Hematopoietic multipotent progenitor cell treated with erythropoietin and hydrocortisone succinate and interleukin-3 and kit ligand, for 8 days (in vitro differentiated cells): Measurements from ENCODE around the gene GATC.
"Not testable (repeated sequence)": the region's sequence is repeated elsewhere in the genome, so short reads cannot be mapped to it uniquely, and the experiment has no call there.

Source experiments
- DNase-seq: peaks from one replicate; pipeline ENCODE4 v3.0.0-alpha.2; 2015

Gene GATC

DNA sequence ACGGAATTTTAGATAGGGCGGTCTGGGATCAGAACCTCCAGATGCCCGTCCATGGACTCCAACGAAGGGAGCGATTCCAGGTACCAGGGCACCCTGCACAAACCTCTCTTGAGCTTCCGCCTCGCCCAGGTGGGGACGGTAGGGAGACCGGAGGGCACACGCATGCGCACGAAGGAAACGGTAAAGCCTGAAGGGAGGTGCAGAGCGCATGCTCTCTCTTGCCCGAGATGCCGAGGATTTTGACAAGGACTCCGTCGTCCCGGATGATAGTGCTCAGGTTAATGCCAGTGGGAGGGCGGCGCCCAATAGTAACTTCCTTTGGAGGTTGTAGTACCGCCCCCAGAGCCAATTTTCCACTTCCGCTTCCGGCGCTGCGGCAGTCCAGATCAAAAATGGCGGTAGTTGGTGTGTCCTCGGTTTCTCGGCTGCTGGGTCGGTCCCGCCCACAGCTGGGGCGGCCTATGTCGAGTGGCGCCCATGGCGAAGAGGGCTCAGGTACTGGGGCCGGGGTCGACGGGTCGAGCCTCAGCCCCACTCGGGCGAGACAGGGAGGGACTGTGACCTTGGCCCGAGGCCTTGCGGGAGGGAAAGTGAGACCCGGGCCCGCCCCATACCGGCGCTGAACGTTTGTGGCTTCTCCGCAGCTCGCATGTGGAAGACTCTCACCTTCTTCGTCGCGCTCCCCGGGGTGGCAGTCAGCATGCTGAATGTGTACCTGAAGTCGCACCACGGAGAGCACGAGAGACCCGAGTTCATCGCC lies 8.3 kb upstream of the GATC start, which contains the start of gene COX6A1:
Gene COX6A1 (plus strand): TSS at position 379 of the 760 bp plus-strand sequence. CDS start 14 bp downstream, at position 393.
- DNase-seq: peak; percentile 100

DNA sequence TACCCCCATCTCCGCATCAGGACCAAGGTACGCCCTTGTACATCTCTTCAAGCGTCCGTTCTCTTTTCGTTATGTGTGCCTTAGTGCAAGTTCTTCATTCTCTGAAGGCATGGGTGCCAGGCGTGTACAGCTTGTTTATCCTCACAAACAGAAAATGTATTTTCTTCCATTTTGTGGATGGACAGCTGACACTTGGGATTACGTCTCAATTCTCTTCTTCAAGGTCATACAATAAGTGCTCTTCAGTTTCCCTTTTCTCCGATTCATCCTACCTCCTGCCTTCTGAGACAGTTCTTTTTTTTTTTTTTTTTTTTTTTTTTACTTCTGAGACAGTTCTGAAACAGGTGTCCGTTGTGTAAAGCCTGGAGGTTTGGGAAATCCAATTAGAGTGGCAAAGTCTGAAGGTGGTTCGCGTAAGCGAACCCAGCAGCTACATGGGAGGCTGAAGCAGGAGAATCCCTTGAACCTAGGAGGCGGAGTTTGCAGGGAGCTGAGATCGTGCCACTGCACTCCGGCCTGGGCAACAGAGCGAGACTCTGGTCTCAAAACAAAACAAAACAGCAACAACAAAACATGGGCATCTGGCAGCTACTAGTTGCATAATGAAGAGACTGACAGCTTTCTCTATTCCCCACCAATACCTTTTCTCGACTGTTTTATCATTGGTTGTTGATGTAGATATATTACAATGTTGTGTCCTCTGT lies 7.6 kb upstream of the GATC start:
- DNase-seq: peak; percentile 21

DNA sequence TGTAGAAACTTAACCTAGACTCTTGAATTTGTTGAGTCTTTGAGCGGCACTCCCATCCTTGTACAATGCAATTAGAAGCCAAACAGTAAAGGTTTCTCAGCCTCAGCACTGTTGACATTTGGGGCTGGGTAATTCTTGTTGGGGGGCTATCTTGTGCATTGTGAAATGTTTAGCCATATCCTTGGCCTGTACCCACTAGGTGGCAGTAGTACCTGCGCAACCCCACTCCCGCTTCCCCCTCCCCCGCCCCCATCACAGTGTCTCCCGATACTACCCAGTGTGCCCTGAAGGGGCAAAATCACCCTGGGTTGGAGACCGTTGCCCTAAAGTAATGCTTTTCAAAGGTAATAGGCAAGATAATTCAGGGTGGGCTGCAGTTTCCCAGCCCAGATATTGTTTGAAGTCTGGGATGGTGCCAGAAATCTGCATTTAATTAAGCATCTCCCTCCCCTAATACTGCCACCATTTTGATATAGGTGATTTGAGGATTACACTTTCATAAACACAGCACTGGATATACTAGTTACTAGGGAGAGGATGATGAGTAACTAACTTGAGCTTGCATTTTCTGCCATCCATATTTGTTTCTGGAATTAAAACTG lies 6.5 kb upstream of the GATC start:
- DNase-seq: peak; percentile 81

DNA sequence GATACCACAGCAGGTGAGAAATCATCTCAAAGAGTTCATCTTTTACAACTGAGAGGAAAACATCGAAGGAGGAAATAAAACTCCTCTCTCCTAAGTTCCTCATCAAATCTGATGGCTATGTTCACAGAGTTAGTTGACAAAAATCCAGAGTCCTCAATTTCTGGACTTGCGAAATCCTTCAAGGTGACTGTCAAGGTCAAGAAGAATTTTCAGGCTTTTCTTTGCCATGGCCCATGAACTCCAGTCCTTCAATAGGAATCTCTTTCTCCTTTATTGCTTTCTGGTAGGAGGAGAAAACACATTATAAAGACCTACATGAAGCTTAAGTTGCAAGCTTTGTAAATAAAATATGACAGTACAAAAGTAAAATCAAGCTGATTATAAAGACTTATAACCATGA lies 1.6 kb upstream of the GATC start:
- DNase-seq: no peak

DNA sequence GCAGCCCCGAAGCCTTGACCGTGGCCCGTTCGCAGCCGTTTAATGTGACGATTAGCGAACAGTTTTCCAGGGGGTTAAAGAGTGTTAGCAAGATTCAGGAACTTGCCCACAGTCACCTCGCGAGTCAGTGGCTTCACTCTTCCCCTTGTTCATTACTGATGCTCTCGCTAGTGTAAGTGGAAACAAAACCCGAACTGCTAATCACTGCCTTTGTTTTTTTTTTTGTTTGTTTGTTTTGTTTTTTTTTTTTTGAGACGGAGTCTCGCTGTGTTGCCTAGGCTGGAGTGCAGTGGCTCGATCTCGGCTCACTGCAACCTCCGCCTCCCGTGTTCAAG lies 567 bp downstream of the GATC start:
- DNase-seq: not testable (repeated sequence)

DNA sequence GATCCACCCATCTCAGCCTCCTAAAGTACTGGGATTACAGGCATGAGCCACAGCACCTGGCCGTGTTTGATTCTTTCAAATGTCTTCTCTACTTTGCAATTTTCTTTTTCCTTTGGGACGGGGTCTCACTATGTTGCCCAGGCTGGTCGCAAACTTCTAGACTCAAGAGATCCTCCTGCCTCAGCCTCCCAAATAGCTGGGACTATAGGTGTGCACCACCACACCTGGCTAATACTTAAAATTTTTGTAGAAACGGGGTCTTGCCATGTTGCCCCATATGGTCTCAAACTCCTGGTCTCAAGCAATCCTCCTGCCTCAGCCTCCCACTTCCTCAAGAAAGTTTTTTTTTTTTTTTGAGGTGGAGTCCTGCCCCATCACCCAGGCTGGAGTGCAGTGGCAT lies 1.7 kb downstream of the GATC start:
- DNase-seq: no peak

DNA sequence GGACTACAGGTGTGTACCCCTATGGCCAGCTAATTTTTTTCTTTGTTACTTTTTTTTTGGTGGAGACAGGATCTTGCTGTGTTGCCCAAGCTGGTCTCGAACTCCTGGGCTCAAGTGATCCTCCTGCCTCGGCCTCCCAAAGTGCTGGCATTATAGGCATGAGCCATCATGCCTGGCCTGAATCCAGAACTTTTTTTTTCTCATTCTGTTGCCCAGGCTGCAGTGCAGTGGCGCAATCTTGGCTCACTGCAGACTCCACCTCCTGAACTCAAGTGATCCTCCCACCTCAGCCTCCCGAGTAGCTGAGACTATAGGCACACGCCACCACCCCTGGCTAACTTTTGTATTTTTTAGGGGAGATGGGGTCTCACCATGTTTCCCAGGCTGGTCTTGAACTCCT lies 6.3 kb downstream of the GATC start:
- DNase-seq: not testable (repeated sequence)

DNA sequence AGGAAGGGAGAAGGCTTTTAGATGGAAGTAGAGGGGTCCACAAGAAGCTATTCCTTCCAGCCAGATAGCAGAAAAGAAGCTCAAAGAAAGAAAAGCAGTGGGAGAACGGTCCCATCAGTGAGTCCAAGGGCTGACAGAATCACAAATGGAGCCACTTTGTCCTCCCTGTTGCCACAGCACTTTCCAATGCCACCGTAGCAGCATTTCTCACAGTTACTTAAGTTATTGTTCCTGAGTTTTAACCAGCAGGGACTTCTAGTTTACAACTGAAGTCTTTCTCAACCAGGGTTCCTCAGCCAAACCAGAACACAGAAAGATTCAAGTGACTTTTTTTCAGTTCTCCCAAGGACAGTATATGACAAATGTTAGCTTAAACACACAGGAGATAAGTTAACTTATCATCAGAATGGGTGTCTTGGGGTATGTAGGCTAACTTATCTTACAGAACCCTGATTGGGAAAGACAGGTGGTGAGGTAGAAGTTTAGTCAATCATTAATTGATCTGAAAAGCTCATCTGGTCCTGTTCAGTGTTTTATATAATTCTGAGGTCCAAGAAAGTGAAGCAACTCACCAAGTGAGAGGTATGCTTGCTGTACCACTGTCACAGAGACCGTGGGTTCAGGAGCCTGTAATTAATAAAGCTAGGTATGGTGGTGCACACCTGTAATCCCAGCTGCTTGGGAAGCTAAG lies 7.0 kb downstream of the GATC start:
- no peak for DNase-seq

DNA sequence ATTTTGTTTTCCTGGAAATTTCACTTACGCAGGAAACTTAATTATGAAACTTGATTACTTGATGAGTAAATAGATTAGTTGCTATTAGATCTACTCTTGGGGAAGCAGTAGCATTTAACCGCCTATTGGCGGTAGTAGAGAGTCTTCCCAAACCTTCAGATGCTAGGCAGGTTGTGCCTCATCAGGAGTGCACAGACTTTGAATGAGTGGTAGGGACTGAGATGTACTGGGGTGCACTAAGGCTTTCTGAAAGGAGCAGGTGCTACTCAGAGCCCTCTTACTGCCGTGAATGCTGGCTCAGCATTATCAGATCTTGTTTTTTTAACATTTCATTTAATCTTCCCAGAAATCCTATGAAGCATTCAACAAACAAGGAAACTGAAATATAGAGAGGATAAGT lies 7.7 kb downstream of the GATC start:
- DNase-seq: peak; percentile 69

DNA sequence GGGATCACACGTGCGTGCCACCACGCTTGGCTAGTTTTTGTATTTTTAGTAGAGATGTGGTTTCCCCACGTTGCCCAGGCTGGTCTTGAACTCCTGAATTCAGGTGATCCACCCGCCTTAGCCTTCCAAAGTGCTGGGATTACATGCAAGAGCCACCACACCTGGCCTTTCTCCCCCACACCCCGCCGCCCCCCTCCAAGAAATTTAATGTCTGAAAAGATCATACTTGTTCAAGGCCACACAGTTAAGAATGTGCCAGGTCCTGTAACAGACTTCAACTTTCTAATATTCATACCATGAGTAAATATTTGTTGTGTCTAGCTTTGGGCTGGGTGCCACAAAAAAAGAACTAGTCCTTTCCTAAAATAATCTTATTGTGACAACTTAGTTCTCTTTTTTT lies 9.1 kb downstream of the GATC start:
- no peak for DNase-seq

DNA sequence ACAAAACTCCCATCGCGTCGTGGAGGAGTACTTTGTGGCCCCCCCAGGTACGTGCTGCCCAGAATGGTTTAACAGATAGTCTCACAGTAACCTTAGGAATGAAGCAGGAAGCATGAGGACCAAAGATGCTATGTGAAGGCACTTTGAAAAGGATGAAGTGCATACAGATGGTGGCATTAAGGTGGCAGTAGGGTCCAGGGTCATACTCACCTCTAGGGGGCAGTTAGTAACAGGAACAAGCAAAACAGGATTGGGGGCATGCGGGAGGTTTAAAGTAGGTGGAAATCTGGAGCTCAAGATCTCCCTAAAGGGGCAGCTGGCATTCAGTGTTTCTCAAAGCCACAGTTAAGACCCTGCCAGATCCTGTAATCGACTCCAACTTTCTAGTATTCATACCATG lies 10.9 kb downstream of the GATC start:
- DNase-seq: peak; percentile 46

DNA sequence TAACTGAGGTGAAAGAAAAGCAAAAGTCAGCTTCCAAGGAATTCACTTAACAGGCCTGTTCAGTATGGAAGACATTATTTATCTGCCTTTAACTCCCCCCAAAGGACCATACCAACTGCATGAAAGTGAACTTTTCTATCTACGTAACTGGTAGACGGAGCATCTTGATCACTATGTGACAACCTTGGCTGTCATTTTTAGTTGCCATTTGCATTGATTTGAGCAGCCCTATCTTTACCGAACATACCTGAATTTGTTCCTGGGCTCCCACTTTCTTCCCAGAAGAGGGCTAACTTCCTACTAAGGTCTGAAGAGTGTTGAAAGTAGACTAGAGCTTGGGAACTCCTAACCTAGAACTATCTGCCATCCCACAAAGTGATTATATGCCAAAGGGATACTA lies 13.9 kb downstream of the GATC start:
- no peak for DNase-seq

DNA sequence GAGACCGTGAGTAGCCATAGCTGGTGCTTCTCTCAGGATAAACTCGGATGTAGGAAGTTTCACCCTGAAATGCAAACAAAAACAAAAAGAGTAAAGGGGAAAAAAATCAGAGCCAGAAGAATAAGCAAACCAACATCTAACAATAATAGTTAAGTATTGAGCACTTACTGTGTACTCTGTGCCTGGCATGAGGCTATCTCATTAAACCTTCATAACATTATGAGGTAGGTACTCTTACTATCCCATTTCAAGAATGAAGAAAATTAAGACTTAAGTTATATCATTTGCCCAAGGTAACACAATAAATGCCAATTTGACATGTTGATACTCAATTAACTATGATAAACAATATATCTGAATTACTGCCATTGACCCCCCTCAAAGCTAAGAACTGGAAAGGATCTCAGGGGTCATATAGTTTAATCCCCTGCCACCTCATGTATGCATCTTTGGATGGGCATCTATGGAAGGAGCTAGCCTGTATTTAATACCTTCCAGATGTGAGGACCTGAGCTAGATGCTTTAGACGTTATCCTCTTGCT lies 15.9 kb downstream of the GATC start:
- no peak for DNase-seq

DNA sequence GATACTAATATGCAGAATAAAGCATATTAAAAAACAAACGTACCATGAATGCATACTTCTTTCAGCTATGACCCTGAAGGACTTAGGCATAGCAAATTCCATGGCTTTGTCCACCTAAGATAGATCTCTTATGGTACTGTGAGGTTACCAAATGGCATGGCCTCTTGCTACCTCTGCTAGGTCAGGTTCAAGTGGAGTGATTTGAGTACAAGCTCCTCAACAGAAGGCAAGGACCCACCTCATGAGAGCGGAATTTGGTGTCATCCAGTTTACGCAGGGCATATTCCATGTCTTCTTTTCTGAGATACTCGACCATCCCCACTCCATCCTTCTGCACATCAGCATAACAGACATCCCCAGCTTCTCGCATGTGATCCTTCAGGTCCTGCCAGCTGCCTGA lies 17.5 kb downstream of the GATC start:
- DNase-seq: no peak

DNA sequence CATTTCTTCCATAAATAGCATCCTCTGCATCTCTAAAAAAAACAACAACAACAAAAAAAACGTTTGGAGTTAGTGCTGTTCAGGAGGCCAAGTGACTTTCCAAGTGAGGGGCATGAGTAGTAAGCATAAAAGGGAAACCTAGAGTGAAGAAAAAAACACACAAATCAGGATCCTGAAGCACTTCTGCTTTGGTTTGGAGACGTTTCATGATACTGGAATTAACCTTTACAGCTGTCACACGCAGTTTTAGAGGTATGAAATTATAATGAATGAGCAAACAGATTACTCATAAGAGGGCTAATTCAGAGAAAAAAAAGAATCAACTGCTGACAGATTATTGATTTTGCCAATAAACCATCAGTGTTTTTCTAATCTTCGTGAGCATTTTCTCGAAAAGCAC lies 19.5 kb downstream of the GATC start:
- no peak for DNase-seq

DNA sequence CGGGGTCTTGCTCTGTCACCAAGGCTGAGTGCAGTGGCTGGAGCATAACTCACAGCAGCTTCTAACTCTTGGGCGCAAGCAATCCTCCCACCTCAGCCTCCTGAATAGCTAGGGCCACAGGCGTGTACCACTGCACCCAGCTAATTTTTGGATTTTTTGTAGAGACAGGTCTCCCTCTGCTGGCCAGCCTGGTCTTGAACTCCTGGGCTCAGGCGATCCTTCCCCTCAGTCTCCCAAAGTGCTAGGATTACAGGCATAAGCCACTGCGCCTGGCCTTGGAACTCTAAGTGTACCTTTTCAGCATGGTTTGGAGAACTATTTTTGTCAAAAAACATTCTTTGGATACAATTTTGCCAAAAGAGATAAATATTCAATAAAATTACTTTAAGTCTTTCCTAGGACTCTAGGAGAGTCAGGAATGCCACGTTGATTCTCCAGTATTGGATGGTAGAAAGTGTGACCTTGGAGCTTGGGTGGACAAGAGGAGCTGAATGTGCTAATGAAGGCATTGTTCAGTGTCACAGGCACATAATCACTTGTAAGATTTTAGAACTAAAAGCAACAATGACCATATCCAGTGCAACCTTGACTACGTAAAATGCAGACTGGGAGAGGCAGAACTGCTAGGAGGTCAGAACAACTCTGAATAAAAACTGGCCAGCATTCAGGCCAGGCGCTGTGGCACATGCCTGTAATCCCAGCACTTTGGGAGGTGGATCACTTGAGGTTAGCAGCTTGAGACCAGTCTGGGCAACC lies 20.5 kb downstream of the GATC start:
- DNase-seq: peak; percentile 73

DNA sequence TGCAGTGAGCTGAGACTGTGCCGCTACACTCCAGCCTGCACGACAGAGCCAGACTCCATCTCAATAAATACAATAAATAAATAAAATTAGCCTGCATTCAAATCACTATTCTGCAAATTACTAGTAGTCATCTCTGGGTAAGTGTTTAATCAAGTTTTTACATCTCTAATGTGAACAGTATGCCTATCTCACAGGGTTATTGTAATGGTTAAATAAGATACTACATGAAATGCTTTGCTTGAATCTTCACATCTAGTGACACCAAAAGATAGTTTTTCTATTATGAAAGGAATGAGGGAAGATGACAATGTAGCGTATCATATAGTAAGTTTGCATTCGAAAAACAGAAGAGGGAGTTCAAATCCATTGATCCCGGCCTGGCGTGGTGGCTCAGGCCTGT lies 21.2 kb downstream of the GATC start:
- DNase-seq: no peak

DNA sequence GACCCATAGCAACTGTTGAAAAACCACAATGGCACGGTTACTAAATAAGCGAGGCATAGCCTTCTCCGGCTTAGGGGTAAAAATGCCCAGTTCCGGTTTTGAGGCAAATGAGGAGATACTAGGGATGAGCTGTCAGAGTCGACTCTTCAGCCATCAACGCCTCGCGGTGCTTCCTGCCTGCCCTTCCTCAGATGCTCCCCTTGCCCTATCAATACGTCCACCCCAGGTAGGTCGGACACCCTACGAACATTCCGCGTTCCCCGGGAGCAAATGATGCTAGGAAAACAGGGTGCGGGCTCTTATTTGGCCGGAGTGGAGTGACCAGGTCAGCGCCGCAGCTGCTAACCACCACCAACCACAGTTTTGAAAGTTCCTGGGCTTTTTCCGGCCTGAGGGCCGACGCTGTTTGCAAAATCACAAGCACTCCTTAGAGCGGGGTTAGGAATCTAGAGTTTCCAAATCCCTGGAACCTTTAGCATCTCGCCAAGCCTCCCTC lies 22.1 kb downstream of the GATC start:
- peak; percentile 46 for DNase-seq

DNA sequence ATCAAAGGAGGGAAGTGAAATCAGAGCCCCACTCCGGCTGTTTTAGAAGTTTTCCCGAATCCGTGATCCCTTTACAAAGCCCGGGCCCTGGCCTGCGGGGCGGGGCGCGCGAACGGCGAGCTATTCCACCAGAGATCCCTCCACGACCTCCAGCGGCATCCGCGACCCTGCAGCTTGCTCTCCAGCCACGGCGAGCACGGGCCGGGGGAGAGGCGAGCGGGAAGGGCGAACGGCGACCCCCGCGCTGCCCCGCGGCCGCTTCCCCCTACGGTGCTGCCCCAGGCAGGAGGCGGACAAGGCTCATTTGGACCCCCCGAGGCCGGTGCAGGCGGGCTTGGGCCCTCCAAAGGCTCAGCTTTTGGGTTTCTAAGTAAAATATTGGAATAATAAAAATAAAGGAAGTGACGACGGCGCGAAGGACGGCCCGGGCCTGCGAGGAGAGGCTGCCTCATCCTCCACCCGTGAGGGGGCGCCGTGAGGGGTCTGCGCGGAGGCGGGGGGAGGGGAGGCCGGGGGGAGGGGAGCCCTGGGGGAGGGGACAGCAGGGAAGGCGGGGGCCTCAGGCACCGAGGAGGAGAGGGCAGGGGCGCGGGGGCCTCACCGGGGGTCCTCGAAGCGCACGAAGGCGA lies 22.7 kb downstream of the GATC start:
- no peak for DNase-seq

DNA sequence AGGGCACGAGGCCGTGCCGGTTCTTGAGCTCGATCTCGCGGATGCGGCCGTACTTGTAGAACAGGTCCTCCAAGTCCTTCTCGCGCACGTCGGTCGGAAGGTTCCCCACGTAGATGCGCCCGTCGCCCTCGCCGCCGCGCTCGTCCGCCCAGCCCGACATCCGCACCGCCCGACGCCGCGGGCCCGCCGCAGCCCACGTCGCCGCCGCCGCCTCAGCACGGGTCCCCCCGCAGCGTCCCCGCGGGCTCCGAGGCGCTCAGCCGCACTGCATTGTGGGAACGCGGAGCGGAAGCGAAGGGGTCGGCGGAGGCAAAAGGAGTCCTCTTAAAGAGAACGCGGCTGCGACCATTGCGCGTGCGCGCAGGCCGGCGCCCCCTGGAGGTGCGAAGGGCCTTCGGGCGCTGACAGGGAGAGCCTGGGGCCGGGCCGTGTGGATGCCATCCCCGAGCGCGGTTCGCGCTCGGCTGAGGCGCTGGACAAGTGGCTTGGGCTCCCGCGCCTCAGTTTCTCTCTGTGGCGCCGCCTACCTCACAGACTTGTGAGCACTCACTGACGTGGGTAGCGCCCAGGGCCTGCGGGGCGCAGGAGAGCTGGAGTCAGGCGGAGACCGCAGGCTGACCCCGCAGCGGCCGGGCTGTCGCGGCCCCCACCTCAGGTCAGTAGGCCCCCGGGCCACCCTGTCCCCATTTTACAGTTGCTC lies 23.4 kb downstream of the GATC start, which contains the start of gene SRSF9:
Gene SRSF9 (minus strand): TSS at position 299 of the 700 bp plus-strand sequence. CDS start 139 bp downstream, at position 160.
- DNase-seq: peak; percentile 97
